Neural cell (in vitro differentiated cells): ENCODE data around the gene SMIM13. TPM values are rescaled to one million over a fixed set of nuclear protein-coding genes. Genes with fewer than 3 reads are reported as not detected.

ENCODE experiments used
- H2AFZ ChIP-seq: fragments of 200-600, 300-800 bp; sonication (generic), shearing (Covaris generic); 2 replicates; pipeline ENCODE4 v1.6.0; 2014; ENCODE audit warnings: low read depth, mild to moderate bottlenecking, antibody characterized with exemption, low read length, moderate library complexity
- H3F3A ChIP-seq: fragments of 200-600 bp; shearing (Covaris generic); 2 replicates; pipeline ENCODE4 v1.6.1; 2016; ENCODE audit warnings: mild to moderate bottlenecking, moderate library complexity, mixed read lengths, antibody characterized with exemption, low read length; ENCODE audit not compliant: insufficient read depth, poor library complexity, severe bottlenecking
- H3K27ac ChIP-seq: fragments of 200-600, 300-800 bp; sonication (generic), shearing (Covaris generic); 2 replicates; pipeline ENCODE4 v1.5.1; 2014; ENCODE audit warnings: mild to moderate bottlenecking, low read length, moderate library complexity
- H3K27me3 ChIP-seq: fragments of 300-800, 200-600 bp; sonication (generic), shearing (Covaris generic); 2 replicates; pipeline ENCODE4 v1.6.0; 2014; ENCODE audit warnings: mild to moderate bottlenecking, low read depth, low read length, moderate library complexity; ENCODE audit not compliant: insufficient read depth
- H3K36me3 ChIP-seq: fragments of 300-800, 200-600 bp; sonication (generic), shearing (Covaris generic); 2 replicates; pipeline ENCODE4 v1.5.1; 2014; ENCODE audit warnings: mild to moderate bottlenecking, antibody characterized with exemption, low read length, moderate library complexity; ENCODE audit not compliant: insufficient read depth
- H3K4me2 ChIP-seq: fragments of 300-800, 200-600 bp; sonication (generic), shearing (Covaris generic); 2 replicates; pipeline ENCODE4 v1.6.0; 2014; ENCODE audit warnings: mild to moderate bottlenecking, low read length
- H3K4me3 ChIP-seq: fragments of 300-800, 200-600 bp; sonication (generic), shearing (Covaris generic); 2 replicates; pipeline ENCODE4 v1.5.1; 2014; ENCODE audit warnings: mild to moderate bottlenecking, low read length, moderate library complexity
- H3K79me2 ChIP-seq: fragments of 200-600 bp; shearing (Covaris generic); replicated peaks from 2 replicates; pipeline ENCODE4 v1.6.0; 2014; ENCODE audit warnings: mild to moderate bottlenecking, low read length, moderate library complexity; ENCODE audit not compliant: insufficient read depth
- H3K9ac ChIP-seq: fragments of 300-800, 200-600 bp; sonication (generic), shearing (Covaris generic); 2 replicates; pipeline ENCODE4 v1.6.1; 2016; ENCODE audit warnings: mild to moderate bottlenecking, low read length, mixed read lengths
- H3K9me2 ChIP-seq: fragments of 200-600 bp; shearing (Covaris generic); 2 replicates; pipeline ENCODE4 v1.6.1; 2016; ENCODE audit warnings: mild to moderate bottlenecking, low read length, mixed read lengths; ENCODE audit not compliant: insufficient read depth
- H3K9me3 ChIP-seq: fragments of 200-600, 300-800 bp; sonication (generic), shearing (Covaris generic); 2 replicates; pipeline ENCODE4 v1.6.1; 2016; ENCODE audit warnings: mild to moderate bottlenecking, mixed run types, low read length, moderate library complexity, mixed read lengths
- H4K20me1 ChIP-seq: fragments of 200-600 bp; shearing (Covaris generic); 2 replicates; pipeline ENCODE4 v1.6.1; 2016; ENCODE audit warnings: mild to moderate bottlenecking, mixed run types; ENCODE audit not compliant: insufficient read depth
- EP300 ChIP-seq: fragments of 450-650 bp; conservative IDR thresholded peaks from 2 replicates; pipeline ENCODE4 v1.6.1; 2014; ENCODE audit warnings: antibody characterized with exemption, mild to moderate bottlenecking, moderate library complexity; ENCODE audit not compliant: poor library complexity, severe bottlenecking
- EZH2 ChIP-seq: fragments of 200-600, 300-800 bp; shearing (Covaris generic), sonication (generic); IDR thresholded peaks from 2 replicates; pipeline ENCODE4 v1.6.1; 2014; ENCODE audit warnings: antibody characterized with exemption, low read length, borderline replicate concordance, mild to moderate bottlenecking; ENCODE audit not compliant: insufficient read depth, poor library complexity, severe bottlenecking
- MXI1 ChIP-seq: fragments of 450-650 bp; conservative IDR thresholded peaks from 2 replicates; pipeline ENCODE4 v1.6.1; 2014; ENCODE audit warnings: antibody characterized with exemption, mild to moderate bottlenecking; ENCODE audit not compliant: poor library complexity, severe bottlenecking
- POLR2AphosphoS5 ChIP-seq: IDR thresholded peaks from 2 replicates; pipeline ENCODE4 v1.6.1; 2012
- RAD21 ChIP-seq: fragments of 450-650 bp; conservative IDR thresholded peaks from 2 replicates; pipeline ENCODE4 v1.6.1; 2014; ENCODE audit warnings: antibody characterized with exemption, mild to moderate bottlenecking, moderate library complexity
- SMC3 ChIP-seq: fragments of 450-650 bp; conservative IDR thresholded peaks from 2 replicates; pipeline ENCODE4 v1.6.1; 2014; ENCODE audit warnings: antibody characterized with exemption, mild to moderate bottlenecking, moderate library complexity; ENCODE audit not compliant: poor library complexity
- TAF1 ChIP-seq: IDR thresholded peaks from 2 replicates; pipeline ENCODE4 v1.6.1; 2012; ENCODE audit warnings: low read depth
- polyA plus RNA-seq: library from polyadenylated mRNA; depleted of rRNA; stranded (reverse); fragments of >200 nt; gene quantifications from 2 replicates; pipeline ENCODE4 v1.2.3, GENCODE V29; 2014
- TF ChIP-seq, protein P1 (sequence below): IDR thresholded peaks from 2 replicates; pipeline ENCODE4 v1.6.1; 2012; ENCODE audit warnings: borderline replicate concordance
- TF ChIP-seq, protein P2 (sequence below): fragments of 450-650 bp; IDR thresholded peaks from 2 replicates; pipeline ENCODE4 v1.5.1; 2014; ENCODE audit warnings: antibody characterized with exemption, mild to moderate bottlenecking, moderate library complexity; ENCODE audit not compliant: poor library complexity, severe bottlenecking

The SMIM13 gene
- polyA plus RNA-seq, 1 donor from 2014 or later: 51.0 TPM

DNA sequence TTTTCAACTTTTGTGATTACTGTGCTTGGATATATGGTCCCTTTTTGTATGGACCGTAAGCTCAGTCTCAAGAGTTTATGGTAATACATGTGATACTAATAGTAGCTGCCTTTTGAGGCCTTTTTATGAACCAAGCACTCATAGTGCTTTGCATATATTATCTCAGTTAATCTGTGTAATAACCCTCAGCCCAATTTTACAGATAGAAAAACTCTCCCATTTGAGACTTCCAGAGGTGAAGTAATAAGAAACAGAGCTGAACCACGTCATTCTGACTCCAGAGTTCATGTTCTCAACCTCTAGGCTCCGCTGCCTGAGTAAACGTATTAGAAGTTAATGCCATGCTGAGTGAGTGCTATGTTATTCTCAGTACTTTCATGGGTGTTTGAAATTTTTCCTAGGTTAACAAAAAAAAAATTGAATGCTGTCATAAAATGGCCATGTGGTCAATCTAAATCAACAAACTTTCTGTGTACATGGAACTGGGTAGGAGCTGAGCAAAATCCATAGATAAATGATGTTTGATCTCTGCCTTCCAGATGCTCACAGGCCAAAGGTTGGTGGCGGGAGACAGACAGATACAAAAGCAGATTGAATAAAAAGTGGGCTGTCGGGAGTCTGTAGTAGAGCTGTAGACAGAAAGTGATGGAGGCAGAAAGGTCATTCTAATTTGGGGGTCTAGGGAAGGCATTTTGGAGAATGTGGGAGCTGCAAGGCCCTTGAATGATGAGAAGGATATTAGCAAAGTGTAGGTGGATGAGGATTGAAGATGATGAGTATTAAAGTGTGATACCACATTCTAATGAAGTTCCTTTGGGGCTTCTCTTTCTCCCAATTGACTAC is 26.9 kb upstream of the SMIM13 start:
- H3K79me2 ChIP-seq: no peaks in the 10 kb centered on the region
- no peaks in the 10 kb centered on the region for H3K27me3 ChIP-seq
- no peaks in the 10 kb centered on the region for H3F3A ChIP-seq
- H3K27ac ChIP-seq: no peak overlapping the region
- H3K36me3 ChIP-seq: no peaks in the 10 kb centered on the region
- no peaks in the 10 kb centered on the region for H3K9me3 ChIP-seq
- no peak overlapping the region for H3K9ac ChIP-seq
- H3K4me3 ChIP-seq: no peak overlapping the region
- no peaks in the 10 kb centered on the region for H4K20me1 ChIP-seq
- H2AFZ ChIP-seq: no peak overlapping the region
- TF ChIP-seq, protein P1, sequence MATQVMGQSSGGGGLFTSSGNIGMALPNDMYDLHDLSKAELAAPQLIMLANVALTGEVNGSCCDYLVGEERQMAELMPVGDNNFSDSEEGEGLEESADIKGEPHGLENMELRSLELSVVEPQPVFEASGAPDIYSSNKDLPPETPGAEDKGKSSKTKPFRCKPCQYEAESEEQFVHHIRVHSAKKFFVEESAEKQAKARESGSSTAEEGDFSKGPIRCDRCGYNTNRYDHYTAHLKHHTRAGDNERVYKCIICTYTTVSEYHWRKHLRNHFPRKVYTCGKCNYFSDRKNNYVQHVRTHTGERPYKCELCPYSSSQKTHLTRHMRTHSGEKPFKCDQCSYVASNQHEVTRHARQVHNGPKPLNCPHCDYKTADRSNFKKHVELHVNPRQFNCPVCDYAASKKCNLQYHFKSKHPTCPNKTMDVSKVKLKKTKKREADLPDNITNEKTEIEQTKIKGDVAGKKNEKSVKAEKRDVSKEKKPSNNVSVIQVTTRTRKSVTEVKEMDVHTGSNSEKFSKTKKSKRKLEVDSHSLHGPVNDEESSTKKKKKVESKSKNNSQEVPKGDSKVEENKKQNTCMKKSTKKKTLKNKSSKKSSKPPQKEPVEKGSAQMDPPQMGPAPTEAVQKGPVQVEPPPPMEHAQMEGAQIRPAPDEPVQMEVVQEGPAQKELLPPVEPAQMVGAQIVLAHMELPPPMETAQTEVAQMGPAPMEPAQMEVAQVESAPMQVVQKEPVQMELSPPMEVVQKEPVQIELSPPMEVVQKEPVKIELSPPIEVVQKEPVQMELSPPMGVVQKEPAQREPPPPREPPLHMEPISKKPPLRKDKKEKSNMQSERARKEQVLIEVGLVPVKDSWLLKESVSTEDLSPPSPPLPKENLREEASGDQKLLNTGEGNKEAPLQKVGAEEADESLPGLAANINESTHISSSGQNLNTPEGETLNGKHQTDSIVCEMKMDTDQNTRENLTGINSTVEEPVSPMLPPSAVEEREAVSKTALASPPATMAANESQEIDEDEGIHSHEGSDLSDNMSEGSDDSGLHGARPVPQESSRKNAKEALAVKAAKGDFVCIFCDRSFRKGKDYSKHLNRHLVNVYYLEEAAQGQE: no peak
- TF ChIP-seq MXI1: no peak
- no peak for TF ChIP-seq SMC3
- TF ChIP-seq, protein P2, sequence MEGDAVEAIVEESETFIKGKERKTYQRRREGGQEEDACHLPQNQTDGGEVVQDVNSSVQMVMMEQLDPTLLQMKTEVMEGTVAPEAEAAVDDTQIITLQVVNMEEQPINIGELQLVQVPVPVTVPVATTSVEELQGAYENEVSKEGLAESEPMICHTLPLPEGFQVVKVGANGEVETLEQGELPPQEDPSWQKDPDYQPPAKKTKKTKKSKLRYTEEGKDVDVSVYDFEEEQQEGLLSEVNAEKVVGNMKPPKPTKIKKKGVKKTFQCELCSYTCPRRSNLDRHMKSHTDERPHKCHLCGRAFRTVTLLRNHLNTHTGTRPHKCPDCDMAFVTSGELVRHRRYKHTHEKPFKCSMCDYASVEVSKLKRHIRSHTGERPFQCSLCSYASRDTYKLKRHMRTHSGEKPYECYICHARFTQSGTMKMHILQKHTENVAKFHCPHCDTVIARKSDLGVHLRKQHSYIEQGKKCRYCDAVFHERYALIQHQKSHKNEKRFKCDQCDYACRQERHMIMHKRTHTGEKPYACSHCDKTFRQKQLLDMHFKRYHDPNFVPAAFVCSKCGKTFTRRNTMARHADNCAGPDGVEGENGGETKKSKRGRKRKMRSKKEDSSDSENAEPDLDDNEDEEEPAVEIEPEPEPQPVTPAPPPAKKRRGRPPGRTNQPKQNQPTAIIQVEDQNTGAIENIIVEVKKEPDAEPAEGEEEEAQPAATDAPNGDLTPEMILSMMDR: no peak
- TF ChIP-seq EZH2: no peak
- no peak for TF ChIP-seq EP300
- no peak for TF ChIP-seq RAD21
- TF ChIP-seq TAF1: no peak
- no peak for TF ChIP-seq POLR2AphosphoS5
- H3K4me2 ChIP-seq: no peak overlapping the region
- H3K9me2 ChIP-seq: no peaks in the 10 kb centered on the region

DNA sequence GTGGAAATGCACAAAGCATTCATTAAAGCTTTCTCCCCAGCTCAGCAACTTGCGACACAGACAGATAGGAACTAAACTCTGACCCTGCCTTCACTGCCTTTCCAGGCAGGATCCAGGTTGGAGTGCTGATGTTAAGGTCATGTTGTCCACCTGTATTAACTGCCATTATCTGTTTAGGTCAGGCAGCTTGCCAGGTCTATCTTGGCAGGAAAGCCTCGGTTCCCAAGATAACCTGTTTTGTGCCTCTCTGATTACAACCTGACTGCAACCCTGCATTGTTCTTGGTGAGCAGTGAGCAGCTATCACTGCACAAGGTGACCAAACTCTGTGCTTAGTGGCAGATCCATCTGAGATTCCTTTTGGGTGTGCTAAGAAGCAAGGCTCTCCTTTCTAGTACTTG is 26.3 kb upstream of the SMIM13 start:
- H4K20me1 ChIP-seq: no peaks in the 10 kb centered on the region
- H3K36me3 ChIP-seq: no peaks in the 10 kb centered on the region
- no peaks in the 10 kb centered on the region for H3K27me3 ChIP-seq
- no peak overlapping the region for H3K4me2 ChIP-seq
- no peaks in the 10 kb centered on the region for H3K79me2 ChIP-seq
- H3K9ac ChIP-seq: no peak overlapping the region
- no peaks in the 10 kb centered on the region for H3K9me3 ChIP-seq
- no peaks in the 10 kb centered on the region for H3K9me2 ChIP-seq
- no peaks in the 10 kb centered on the region for H3F3A ChIP-seq
- H2AFZ ChIP-seq: no peak overlapping the region
- no peak overlapping the region for H3K27ac ChIP-seq
- TF ChIP-seq EZH2: no peak
- TF ChIP-seq, protein P1: no peak
- no peak overlapping the region for H3K4me3 ChIP-seq
